H1 (cell line): ENCODE measurements around the gene PEX26. TPM values are rescaled to one million over a fixed set of nuclear protein-coding genes. Genes with fewer than 3 reads are reported as not detected.

Experiments used
- CTCF ChIA-PET: fragments of 300-600 bp; sonication (Branson Sonifier 250); formaldehyde crosslinking; loops from one replicate; lab custom pipeline; 2021; ENCODE audit not compliant: partially characterized antibody; lab: Charles Lee
- POLR2A ChIA-PET: fragments of 300-600 bp; sonication (Branson Sonifier 250); formaldehyde crosslinking; loops from one replicate; lab custom pipeline; 2021; ENCODE audit warnings: inconsistent platforms; ENCODE audit not compliant: partially characterized antibody; lab: Charles Lee
- DNase-seq, 2 experiments: peaks; one replicate each; pipeline versions ENCODE4 v3.0.0 to v3.0.0-alpha.2; 2010 to 2022; ENCODE audit warnings: low spot score in 2 of 2, low read depth in 1 of 2, mixed read lengths in 1 of 2
- FAIRE-seq: peaks from 2 replicates; lab custom pipeline; 2011; peaks lifted over from hg19 to GRCh38; lab: Jason Lieb, UNC
- H2AFZ ChIP-seq: 2 replicates; pipeline ENCODE4 v1.8.1; 2012; ENCODE audit warnings: low read length, inconsistent platforms
- H2AK5ac ChIP-seq: 2 replicates; pipeline ENCODE4 v1.6.1; 2013; ENCODE audit warnings: low read depth, low read length
- H2BK120ac ChIP-seq: replicated peaks from 2 replicates; pipeline ENCODE3; 2013; ENCODE audit warnings: low read depth, low read length, inconsistent platforms
- H2BK12ac ChIP-seq: 2 replicates; pipeline ENCODE4 v1.6.1; 2013; ENCODE audit warnings: low read depth, low read length
- H2BK15ac ChIP-seq: 2 replicates; pipeline ENCODE4 v1.6.1; 2013; ENCODE audit warnings: low read length
- H2BK20ac ChIP-seq: 2 replicates; pipeline ENCODE4 v1.6.1; 2013; ENCODE audit warnings: low read length
- H2BK5ac ChIP-seq: 2 replicates; pipeline ENCODE4 v1.6.1; 2013; ENCODE audit warnings: low read depth, low read length
- H3K14ac ChIP-seq: 2 replicates; pipeline ENCODE4 v1.6.1; 2013; ENCODE audit warnings: inconsistent platforms; ENCODE audit not compliant: insufficient read length
- H3K18ac ChIP-seq: 2 replicates; pipeline ENCODE4 v1.6.1; 2013; ENCODE audit warnings: low read length; ENCODE audit errors: extremely low read depth
- H3K23ac ChIP-seq: 2 replicates; pipeline ENCODE4 v1.6.1; 2013; ENCODE audit warnings: inconsistent platforms; ENCODE audit not compliant: insufficient read length
- H3K23me2 ChIP-seq: 2 replicates; pipeline ENCODE4 v1.6.1; 2013; ENCODE audit warnings: low read depth, low read length
- H3K27ac ChIP-seq: 2 replicates; pipeline ENCODE4 v1.6.1; 2011; ENCODE audit warnings: low read depth, low read length, inconsistent platforms
- H3K27me3 ChIP-seq, 4 experiments: replicated peaks in 1 of 4; 1 replicate in 1 of 4; 2 replicates in 3 of 4; pipeline versions ENCODE4 v1.6.1 to v1.8.1; 2011 to 2013; ENCODE audit warnings: low read length in 3 of 4, mild to moderate bottlenecking in 3 of 4, inconsistent platforms in 2 of 4, mixed read lengths in 2 of 4, moderate library complexity in 1 of 4; ENCODE audit not compliant: control insufficient read depth in 3 of 4, insufficient read depth in 3 of 4; ENCODE audit errors: extremely low read depth in 1 of 4
- H3K36me3 ChIP-seq, 4 experiments: 2 replicates each; pipeline versions ENCODE4 v1.6.1 to v1.8.1; 2011 to 2013; ENCODE audit warnings: mild to moderate bottlenecking in 4 of 4, low read length in 3 of 4, moderate library complexity in 2 of 4, control low read depth in 1 of 4, inconsistent platforms in 1 of 4; ENCODE audit not compliant: insufficient read depth in 4 of 4, control insufficient read depth in 2 of 4
- H3K4ac ChIP-seq: replicated peaks from 2 replicates; pipeline ENCODE3; 2013; ENCODE audit warnings: low read length, low read depth, mixed read lengths, inconsistent platforms; ENCODE audit not compliant: insufficient read length
- H3K4me1 ChIP-seq, 4 experiments: replicated peaks in 1 of 4; 1 replicate in 1 of 4; 2 replicates in 3 of 4; pipeline versions ENCODE4 v1.6.1 to v1.8.1; 2011 to 2013; ENCODE audit warnings: low read length in 3 of 4, inconsistent platforms in 2 of 4, mixed read lengths in 1 of 4; ENCODE audit not compliant: insufficient read depth in 4 of 4, control insufficient read depth in 3 of 4
- H3K4me2 ChIP-seq, 2 experiments: 2 replicates each; pipeline versions ENCODE4 v1.6.1 to v1.8.1; 2011 to 2013; ENCODE audit warnings: low read depth in 2 of 2, low read length in 2 of 2, control low read depth in 1 of 2, inconsistent platforms in 1 of 2, mild to moderate bottlenecking in 1 of 2; ENCODE audit not compliant: insufficient read depth in 1 of 2
- H3K4me3 ChIP-seq, 4 experiments: fragments of 200-600, 300-600 bp in 1 of 4; sonication (generic), shearing (Covaris generic), sonication (Bioruptor Twin) in 1 of 4; 2 replicates each; pipeline versions ENCODE4 v1.5.1 to v1.8.1; 2011 to 2016; ENCODE audit warnings: low read length in 4 of 4, low read depth in 3 of 4, control low read depth in 2 of 4, inconsistent platforms in 2 of 4, mild to moderate bottlenecking in 2 of 4, mixed read lengths in 1 of 4, moderate library complexity in 1 of 4; ENCODE audit not compliant: insufficient read depth in 2 of 4; ENCODE audit errors: extremely low read depth in 1 of 4
- H3K56ac ChIP-seq: replicated peaks from 2 replicates; pipeline ENCODE3; 2013; ENCODE audit warnings: low read depth, mild to moderate bottlenecking, mixed read lengths, low read length, inconsistent platforms; ENCODE audit not compliant: insufficient read length
- H3K79me1 ChIP-seq: 2 replicates; pipeline ENCODE4 v1.6.1; 2013; ENCODE audit warnings: low read depth, low read length, control low read depth
- H3K79me2 ChIP-seq, 2 experiments: 2 replicates each; pipeline versions ENCODE4 v1.6.1 to v1.8.1; 2012 to 2013; ENCODE audit warnings: low read length in 2 of 2, mild to moderate bottlenecking in 2 of 2, inconsistent platforms in 1 of 2; ENCODE audit not compliant: insufficient read depth in 2 of 2, control insufficient read depth in 1 of 2
- H3K9ac ChIP-seq, 4 experiments: replicated peaks in 1 of 4; 1 replicate in 1 of 4; 2 replicates in 3 of 4; pipeline versions ENCODE4 v1.6.1 to v1.8.1; 2011 to 2013; ENCODE audit warnings: low read depth in 3 of 4, low read length in 3 of 4, control low read depth in 2 of 4, mild to moderate bottlenecking in 2 of 4, moderate library complexity in 2 of 4, inconsistent platforms in 1 of 4; ENCODE audit errors: extremely low read depth in 1 of 4
- H3K9me3 ChIP-seq, 2 experiments: 2 replicates each; pipeline versions ENCODE4 v1.6.1 to v1.8.1; 2012 to 2013; ENCODE audit warnings: mild to moderate bottlenecking in 2 of 2, moderate library complexity in 2 of 2, control low read depth in 1 of 2, inconsistent platforms in 1 of 2, low read depth in 1 of 2, low read length in 1 of 2, mixed read lengths in 1 of 2; ENCODE audit not compliant: insufficient read depth in 2 of 2
- H4K20me1 ChIP-seq, 2 experiments: replicated peaks in 1 of 2; 2 replicates each; pipeline versions ENCODE3 to v1.8.1; 2011 to 2013; ENCODE audit warnings: inconsistent platforms in 2 of 2, low read length in 2 of 2, mild to moderate bottlenecking in 1 of 2; ENCODE audit not compliant: insufficient read depth in 2 of 2, control insufficient read depth in 1 of 2
- H4K5ac ChIP-seq: 2 replicates; pipeline ENCODE4 v1.6.1; 2013; ENCODE audit warnings: low read length, low read depth, mixed read lengths, inconsistent platforms; ENCODE audit not compliant: insufficient read length
- H4K8ac ChIP-seq: 2 replicates; pipeline ENCODE4 v1.8.0; 2013; ENCODE audit warnings: mild to moderate bottlenecking, moderate library complexity, low read length, inconsistent platforms; ENCODE audit not compliant: insufficient read depth; ENCODE audit errors: extremely low read depth
- H4K91ac ChIP-seq: replicated peaks from 2 replicates; pipeline ENCODE3; 2013; ENCODE audit warnings: low read length, mixed read lengths, inconsistent platforms; ENCODE audit not compliant: insufficient read length
- CHD1 ChIP-seq: IDR thresholded peaks from 2 replicates; pipeline ENCODE4 v1.6.1; 2012; ENCODE audit warnings: low read depth, low read length, improper control_type of control experiment
- CREB1 ChIP-seq: IDR thresholded peaks from 2 replicates; pipeline ENCODE4 v1.6.1; 2012; ENCODE audit warnings: inconsistent platforms
- FOSL1 ChIP-seq: IDR thresholded peaks from 2 replicates; pipeline ENCODE4 v1.6.1; 2011; ENCODE audit warnings: mild to moderate bottlenecking, low read depth, low read length, moderate library complexity; ENCODE audit not compliant: insufficient read depth
- JUN ChIP-seq: IDR thresholded peaks from 2 replicates; pipeline ENCODE4 v1.6.1; 2011; ENCODE audit warnings: low read depth, mild to moderate bottlenecking, improper control_type of control experiment, low read length
- POU5F1 ChIP-seq: IDR thresholded peaks from 2 replicates; pipeline ENCODE4 v1.6.1; 2011; ENCODE audit warnings: low read depth, mild to moderate bottlenecking, low read length, moderate library complexity
- RBBP5 ChIP-seq: IDR thresholded peaks from 2 replicates; pipeline ENCODE4 v1.7.1; 2012; ENCODE audit warnings: low read depth, mild to moderate bottlenecking, inconsistent platforms, low read length, moderate library complexity, borderline replicate concordance
- SP2 ChIP-seq: IDR thresholded peaks from 2 replicates; pipeline ENCODE4 v1.6.1; 2012; ENCODE audit warnings: mild to moderate bottlenecking, low read length, inconsistent platforms
- ZNF274 ChIP-seq: IDR thresholded peaks from 2 replicates; pipeline ENCODE4 v1.7.0; 2012; ENCODE audit warnings: low read length, borderline replicate concordance; ENCODE audit errors: extremely low read depth
- WGBS, 2 experiments: shearing (Covaris generic) in 1 of 2; methylation state at CpG; one replicate each; pipeline versions ENCODE4 v1.1.6 to v1.1.7; 2013 to 2015; ENCODE audit warnings: low lambda C conversion rate in 2 of 2, mixed read lengths in 2 of 2, inconsistent platforms in 1 of 2, low coverage in 1 of 2, missing lambda C conversion rate in 1 of 2; ENCODE audit not compliant: insufficient replicate concordance in 2 of 2, insufficient coverage in 1 of 2, insufficient read length in 1 of 2; ENCODE audit errors: extremely low coverage in 1 of 2, missing lambda C conversion rate in 1 of 2; 5-methylcytosine and 5-hydroxymethylcytosine counted together
- polyA plus RNA-seq, 7 experiments: library from polyadenylated mRNA; depleted of rRNA in 3 of 7; stranded (reverse) in 5 of 7; unstranded in 2 of 7; fragments of >200 nt in 5 of 7; fragments of 200-250 nt in 2 of 7; gene quantifications; 1 replicate in 5 of 7; 2 replicates in 1 of 7; 4 replicates in 1 of 7; pipeline versions ENCODE4 v1.2.1 to v1.2.3, GENCODE V29; 2011 to 2013; ENCODE audit warnings: missing spikeins in 2 of 7, mixed read lengths in 2 of 7
- total RNA-seq: library from RNA; stranded (reverse); fragmentation: NEBNext Ultra II Directional; extraction: Animal tissue kit (Norgen Biotek cat#: 25700); gene quantifications from 2 replicates; pipeline ENCODE4 v1.2.1, GENCODE V29; 2021

Gene PEX26
- total and polyA plus RNA-seq, 2 of the 8 experiments (the other 6 are each of a cell fraction or from before 2014, with no cell fraction given) = 33.1 to 49.0 TPM

DNA sequence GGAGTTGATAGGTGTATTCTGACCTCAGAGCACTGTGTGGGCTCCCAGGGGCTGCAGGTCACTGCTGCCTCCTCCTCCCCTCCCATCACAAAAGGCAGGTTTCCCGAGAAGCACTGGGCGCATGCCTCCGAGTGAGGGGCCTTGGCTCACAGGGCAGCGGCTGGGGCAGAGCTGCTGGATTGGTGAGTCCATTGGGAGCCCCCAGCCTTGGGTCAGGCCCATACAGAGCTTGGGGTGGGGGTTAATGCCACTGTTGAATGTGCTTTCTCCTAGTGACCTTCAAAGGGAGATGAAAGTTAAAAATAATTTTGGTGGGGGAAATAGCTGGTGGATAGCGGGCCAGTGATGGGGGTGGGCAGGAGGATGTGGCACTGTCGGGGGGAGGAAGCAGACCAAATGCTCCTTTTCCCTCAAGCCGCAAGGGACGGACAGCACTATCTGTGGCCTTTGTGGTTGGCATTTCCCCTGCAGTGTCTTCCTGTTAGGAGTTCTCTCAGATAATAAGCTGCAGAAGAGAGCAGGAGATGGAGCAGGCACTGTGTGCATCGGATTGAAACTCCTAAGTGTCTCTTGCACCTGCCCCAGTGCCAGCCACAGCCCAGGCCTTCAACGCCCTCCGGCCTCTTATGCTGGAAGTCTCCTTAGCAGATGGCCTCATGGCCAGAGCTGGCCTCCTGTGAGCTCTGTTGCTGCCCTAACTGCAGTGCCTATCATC is 36.0 kb downstream of the PEX26 start:
- Histone ChIP-seq H2BK12ac (no peak overlapping the region), H3K27me3 (peaks cover 11 to 33% (median 26%) of the 10 kb centered on the region in 4 experiments), H3K36me3 (no peaks in the 10 kb centered on the region), H3K9ac (no peak overlapping the region), H3K23ac (no peak overlapping the region), H2BK20ac (no peak overlapping the region), H3K56ac (no peak overlapping the region), H3K4me1 (peaks cover 0 to 9% (median 5%) of the 10 kb centered on the region in 4 experiments; a peak in 5 of 7 replicates), H2BK5ac (no peak overlapping the region), H3K4ac (no peak overlapping the region), H4K5ac (no peak overlapping the region), H2BK120ac (no peak overlapping the region), H3K23me2 (peaks cover 10% of the 10 kb centered on the region; the same call in 1 of the 2 replicates), H3K27ac (no peak overlapping the region), H4K91ac (no peak overlapping the region), H2AFZ (no peak overlapping the region), H3K79me1 (no peaks in the 10 kb centered on the region), H2AK5ac (no peak overlapping the region), H4K20me1 (no peaks in the 10 kb centered on the region), H2BK15ac (no peak overlapping the region), H3K14ac (no peak overlapping the region), H3K9me3 (peaks cover 0 to 2% of the 10 kb centered on the region in 2 experiments; a peak in 2 of 4 replicates), H3K79me2 (no peaks in the 10 kb centered on the region), H3K4me3 (no peak overlapping the region), H4K8ac (no peak overlapping the region; the same call in 1 of the 2 replicates), H3K4me2 (no peak overlapping the region), H3K18ac (no peak overlapping the region)
- DNase-seq (no peak), FAIRE-seq (no peak)
- WGBS, 2 experiments = 85% methylated on average over 10 of the region's 11 CpGs; no CpG with 5 or more reads in 1 of the 2 experiments
- POLR2A ChIA-PET = interaction anchor here (0.8 to 0.9 kb wide), 2 partner anchors 12 to 23 kb away, joined by 3 read pairs; no protein-coding TSS in a partner anchor
- CTCF ChIA-PET = interaction anchor here (0.6 to 3.0 kb wide), 4 partner anchors 17 to 311 kb away, joined by 3 to 15 read pairs (median 4); no protein-coding TSS in a partner anchor
- TF ChIP-seq CREB1 = no peak
- TF ChIP-seq FOSL1 = no peak
- no peak for TF ChIP-seq RBBP5
- no peak for TF ChIP-seq CHD1
- TF ChIP-seq SP2 = no peak
- no peak for TF ChIP-seq ZNF274
- TF ChIP-seq JUN = no peak
- no peak for TF ChIP-seq POU5F1
